Stimulated activated CD4-positive, alpha-beta T cell treated with anti-CD3 and anti-CD28 coated beads, TNF-alpha, amount 100 ng/mL, for 24 hours (primary cell): ENCODE results near the gene DACH1.
"Not testable (repeated sequence)": the region's sequence is repeated elsewhere in the genome, so short reads cannot be mapped to it uniquely, and the experiment has no call there.

Experiments used
- DNase-seq, 3 experiments: peaks; one replicate each; pipeline ENCODE4 v3.0.0-alpha.2; 2020; ENCODE audit warnings: low read depth in 3 of 3

The DACH1 gene

GRCh38 chr13:71828564-71828963 is 38.4 kb downstream of the DACH1 start:
- DNase-seq = no peak

GRCh38 chr13:71828117-71828516 is 38.9 kb downstream of the DACH1 start:
- DNase-seq = no peak

- no peak for DNase-seq
Measured at GRCh38 chr13:71827241-71827640, 39.8 kb downstream of the DACH1 start.

GRCh38 chr13:71820699-71821098 is 46.3 kb downstream of the DACH1 start:
- no peak for DNase-seq

- DNase-seq = no peak
Measured at GRCh38 chr13:71817335-71817734, 49.7 kb downstream of the DACH1 start.

- no peak for DNase-seq
Measured at GRCh38 chr13:71814806-71815360, 52.1 kb downstream of the DACH1 start.

- no peak for DNase-seq
Measured at GRCh38 chr13:71813187-71813586, 53.8 kb downstream of the DACH1 start.

GRCh38 chr13:71811344-71811743 is 55.7 kb downstream of the DACH1 start:
- no peak for DNase-seq

- no peak for DNase-seq
Measured at GRCh38 chr13:71808708-71809107, 58.3 kb downstream of the DACH1 start.

GRCh38 chr13:71806886-71807285 is 60.1 kb downstream of the DACH1 start:
- DNase-seq = no peak

- DNase-seq = no peak
Measured at GRCh38 chr13:71803066-71803465, 63.9 kb downstream of the DACH1 start.

- DNase-seq = no peak
Measured at GRCh38 chr13:71801781-71802180, 65.2 kb downstream of the DACH1 start.

- no peak for DNase-seq
Measured at GRCh38 chr13:71801165-71801760, 65.7 kb downstream of the DACH1 start.

- DNase-seq = no peak
Measured at GRCh38 chr13:71799324-71799723, 67.7 kb downstream of the DACH1 start.

- no peak for DNase-seq
Measured at GRCh38 chr13:71798707-71799106, 68.3 kb downstream of the DACH1 start.

- no peak for DNase-seq
Measured at GRCh38 chr13:71797517-71797916, 69.5 kb downstream of the DACH1 start.

- no peak for DNase-seq
Measured at GRCh38 chr13:71789693-71790329, 77.2 kb downstream of the DACH1 start.

- DNase-seq = no peak
Measured at GRCh38 chr13:71789037-71789436, 78.0 kb downstream of the DACH1 start.

- no peak for DNase-seq
Measured at GRCh38 chr13:71787414-71787813, 79.6 kb downstream of the DACH1 start.

- DNase-seq = no peak
Measured at GRCh38 chr13:71786875-71787274, 80.1 kb downstream of the DACH1 start.

GRCh38 chr13:71785361-71785760 is 81.6 kb downstream of the DACH1 start:
- no peak for DNase-seq

- no peak for DNase-seq
Measured at GRCh38 chr13:71780546-71780945, 86.5 kb downstream of the DACH1 start.

GRCh38 chr13:71778998-71779397 is 88.0 kb downstream of the DACH1 start:
- not testable (repeated sequence) for DNase-seq

GRCh38 chr13:71775966-71776365 is 91.0 kb downstream of the DACH1 start:
- DNase-seq = no peak
